K562 (cell line): ENCODE measurements around the gene TIMM10. TPM values are rescaled to one million over a fixed set of nuclear protein-coding genes. Genes with fewer than 3 reads are reported as not detected.

Source experiments
- CREB1 ChIP-seq, 2 experiments: sonication (generic) in 1 of 2; formaldehyde crosslinking in 1 of 2; IDR thresholded peaks; 2 replicates each; pipeline versions ENCODE4 v1.6.1 to v1.8.0; 2012 to 2022; ENCODE audit warnings: inconsistent platforms in 1 of 2, mild to moderate bottlenecking in 1 of 2, missing genetic modification reagents in 1 of 2, moderate library complexity in 1 of 2
- FOXA3 ChIP-seq, 2 experiments: fragments of 450-650 bp in 1 of 2; sonication (generic) in 1 of 2; formaldehyde crosslinking; IDR thresholded peaks in 1 of 2; conservative IDR thresholded peaks in 1 of 2; 2 replicates each; pipeline versions ENCODE4 v1.4.0 to v1.8.0; 2020 to 2022; ENCODE audit warnings: mild to moderate bottlenecking in 2 of 2, missing genetic modification reagents in 1 of 2
- FOXK1 ChIP-seq: sonication (generic); formaldehyde crosslinking; IDR thresholded peaks from 2 replicates; pipeline ENCODE4 v1.8.0; 2022; ENCODE audit warnings: missing genetic modification reagents, mild to moderate bottlenecking, borderline replicate concordance
- MEIS2 ChIP-seq: fragments of 450-650 bp; IDR thresholded peaks from 2 replicates; pipeline ENCODE4 v1.6.1; 2014; ENCODE audit warnings: mild to moderate bottlenecking; ENCODE audit not compliant: partially characterized antibody
- NR2C1 ChIP-seq, 2 experiments: fragments of 450-650 bp; IDR thresholded peaks; 2 replicates each; pipeline ENCODE4 v1.6.1; 2017; ENCODE audit warnings: mild to moderate bottlenecking in 2 of 2, antibody characterized with exemption in 1 of 2, inconsistent platforms in 1 of 2, missing compliant biosample characterization in 1 of 2, missing genetic modification characterization in 1 of 2
- NRF1 ChIP-seq, 2 experiments: fragments of 450-650 bp; IDR thresholded peaks in 1 of 2; conservative IDR thresholded peaks in 1 of 2; 2 replicates each; pipeline ENCODE4 v1.6.1; 2014; ENCODE audit warnings: mild to moderate bottlenecking in 2 of 2
- SUPT5H ChIP-seq: fragments of 450-650 bp; IDR thresholded peaks from 2 replicates; pipeline ENCODE4 v1.6.1; 2016
- ZNF507 ChIP-seq: conservative IDR thresholded peaks from 2 replicates; pipeline ENCODE4 v1.6.1; 2017; ENCODE audit warnings: missing genetic modification characterization, missing compliant biosample characterization
- polyA plus RNA-seq, 8 experiments: library from polyadenylated mRNA; depleted of rRNA in 4 of 8; stranded (reverse) in 5 of 8; unstranded in 3 of 8; fragments of >200 nt; fragmentation: Nextera tagmentation in 2 of 8; fragmentation: Illumina TruSeq in 1 of 8; extraction: Ambion mirVana in 2 of 8; extraction: Trizol in 1 of 8; gene quantifications; 2 replicates each; pipeline versions ENCODE4 v1.2.1 to v1.2.3, GENCODE V29; 2011 to 2014; ENCODE audit warnings: inconsistent platforms in 1 of 8, missing spikeins in 1 of 8
- total RNA-seq, 7 experiments: library from RNA; depleted of rRNA in 6 of 7; stranded (reverse); fragments of >200 nt in 6 of 7; fragmentation: Illumina TruSeq in 2 of 7; extraction: Trizol in 2 of 7; gene quantifications; 2 replicates each; pipeline versions ENCODE4 v1.2.1 to v1.2.3, GENCODE V29; 2011 to 2021; ENCODE audit warnings: low replicate concordance in 1 of 7
- TF ChIP-seq, protein P1 (sequence below): fragments of 450-650 bp; formaldehyde crosslinking; IDR thresholded peaks from 2 replicates; pipeline ENCODE4 v1.4.0; 2022; ENCODE audit warnings: missing genetic modification characterization
- TF ChIP-seq, protein P2 (sequence below): sonication (generic); formaldehyde crosslinking; IDR thresholded peaks from 2 replicates; pipeline ENCODE4 v1.8.0; 2022; ENCODE audit warnings: missing genetic modification reagents, mild to moderate bottlenecking, borderline replicate concordance
- TF ChIP-seq, protein P3 (sequence below), 2 experiments: fragments of 450-650 bp; IDR thresholded peaks; 2 replicates each; pipeline ENCODE4 v1.6.1; 2018; ENCODE audit warnings: mild to moderate bottlenecking in 2 of 2, low read depth in 1 of 2; ENCODE audit not compliant: partially characterized antibody in 2 of 2
- TF ChIP-seq, protein P4 (sequence below): fragments of 250-450 bp; sonication (Bioruptor Pico); IDR thresholded peaks from 2 replicates; pipeline ENCODE4 v1.8.0; 2022; ENCODE audit warnings: moderate library complexity, mild to moderate bottlenecking, inconsistent platforms
- TF ChIP-seq, protein P5 (sequence below): fragments of 250-450 bp; sonication (Bioruptor Pico); IDR thresholded peaks from 2 replicates; pipeline ENCODE4 v1.8.0; 2021; ENCODE audit warnings: moderate library complexity, mild to moderate bottlenecking, inconsistent platforms
- TF ChIP-seq, protein P6 (sequence below): fragments of 450-650 bp; IDR thresholded peaks from 2 replicates; pipeline ENCODE4 v1.6.1; 2016; ENCODE audit warnings: antibody characterized with exemption
- TF ChIP-seq, protein P7 (sequence below): sonication (generic); formaldehyde crosslinking; IDR thresholded peaks from 2 replicates; pipeline ENCODE4 v1.9.0; 2022; ENCODE audit warnings: mild to moderate bottlenecking, missing genetic modification reagents

TIMM10 gene
- total and polyA plus RNA-seq, 9 of the 15 experiments (the other 6 are each of a cell fraction or from before 2014, with no cell fraction given): 109 to 553 (median 172) TPM

DNA sequence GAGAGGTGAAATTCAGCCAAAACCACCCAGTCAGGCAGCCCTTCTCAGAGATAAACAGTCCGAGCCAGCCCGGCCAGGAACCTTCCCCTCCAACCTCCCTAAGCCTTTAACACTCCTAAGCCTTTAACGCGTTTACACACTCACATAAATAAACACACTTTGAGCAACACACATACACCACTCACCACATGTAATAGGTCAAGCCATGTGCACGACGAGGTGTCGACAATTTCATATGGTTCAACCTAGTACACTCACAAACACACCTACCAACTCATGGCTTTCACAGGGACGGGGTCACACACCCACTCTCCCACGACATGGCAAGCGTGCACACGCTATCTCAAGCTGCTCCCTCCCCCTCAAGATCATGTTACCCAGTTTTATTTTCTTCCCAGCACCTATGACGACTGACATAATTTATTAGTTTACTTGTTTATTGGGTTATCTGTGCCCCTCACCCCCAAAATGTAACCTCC, 30.5 kb downstream of the TIMM10 start (continued):
- TF ChIP-seq, protein P1, sequence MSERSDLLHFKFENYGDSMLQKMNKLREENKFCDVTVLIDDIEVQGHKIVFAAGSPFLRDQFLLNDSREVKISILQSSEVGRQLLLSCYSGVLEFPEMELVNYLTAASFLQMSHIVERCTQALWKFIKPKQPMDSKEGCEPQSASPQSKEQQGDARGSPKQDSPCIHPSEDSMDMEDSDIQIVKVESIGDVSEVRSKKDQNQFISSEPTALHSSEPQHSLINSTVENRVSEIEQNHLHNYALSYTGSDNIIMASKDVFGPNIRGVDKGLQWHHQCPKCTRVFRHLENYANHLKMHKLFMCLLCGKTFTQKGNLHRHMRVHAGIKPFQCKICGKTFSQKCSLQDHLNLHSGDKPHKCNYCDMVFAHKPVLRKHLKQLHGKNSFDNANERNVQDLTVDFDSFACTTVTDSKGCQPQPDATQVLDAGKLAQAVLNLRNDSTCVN (CRISPR knock-in tag): peak; percentile 44; the same call in 1 of the 2 replicates
- TF ChIP-seq NR2C1 (IDR thresholded peaks at IDR 0.05) (0 out of 2 replicates have a peak, but pooled peaks have one; percentile 22), NR2C1 (tag; IDR thresholded peaks at IDR 0.05) (no peak), FOXK1 (0 out of 2 replicates have a peak, but pooled peaks have one; percentile 48), FOXA3 (CRISPR knock-in tag; conservative IDR thresholded peaks at IDR 0.05 in 1 of 2, IDR thresholded peaks at IDR 0.05 in 1 of 2) (0 out of 4 replicates have a peak, but pooled peaks of 1 of the 2 experiments have one; percentile 2), MEIS2 (peak; percentile 74), ZNF507 (tag) (no peak), NRF1 (conservative IDR thresholded peaks at IDR 0.05 in 1 of 2, IDR thresholded peaks at IDR 0.05 in 1 of 2) (peak; percentile 17 to 25; a peak in 3 of 4 replicates), CREB1 (IDR thresholded peaks at IDR 0.05) (no peak), CREB1 (CRISPR knock-in tag; IDR thresholded peaks at IDR 0.05) (no peak), SUPT5H (no peak)
- TF ChIP-seq, protein P2, sequence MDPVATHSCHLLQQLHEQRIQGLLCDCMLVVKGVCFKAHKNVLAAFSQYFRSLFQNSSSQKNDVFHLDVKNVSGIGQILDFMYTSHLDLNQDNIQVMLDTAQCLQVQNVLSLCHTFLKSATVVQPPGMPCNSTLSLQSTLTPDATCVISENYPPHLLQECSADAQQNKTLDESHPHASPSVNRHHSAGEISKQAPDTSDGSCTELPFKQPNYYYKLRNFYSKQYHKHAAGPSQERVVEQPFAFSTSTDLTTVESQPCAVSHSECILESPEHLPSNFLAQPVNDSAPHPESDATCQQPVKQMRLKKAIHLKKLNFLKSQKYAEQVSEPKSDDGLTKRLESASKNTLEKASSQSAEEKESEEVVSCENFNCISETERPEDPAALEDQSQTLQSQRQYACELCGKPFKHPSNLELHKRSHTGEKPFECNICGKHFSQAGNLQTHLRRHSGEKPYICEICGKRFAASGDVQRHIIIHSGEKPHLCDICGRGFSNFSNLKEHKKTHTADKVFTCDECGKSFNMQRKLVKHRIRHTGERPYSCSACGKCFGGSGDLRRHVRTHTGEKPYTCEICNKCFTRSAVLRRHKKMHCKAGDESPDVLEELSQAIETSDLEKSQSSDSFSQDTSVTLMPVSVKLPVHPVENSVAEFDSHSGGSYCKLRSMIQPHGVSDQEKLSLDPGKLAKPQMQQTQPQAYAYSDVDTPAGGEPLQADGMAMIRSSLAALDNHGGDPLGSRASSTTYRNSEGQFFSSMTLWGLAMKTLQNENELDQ (CRISPR knock-in tag): 0 out of 2 replicates have a peak, but pooled peaks have one; percentile 47
- TF ChIP-seq, protein P3, sequence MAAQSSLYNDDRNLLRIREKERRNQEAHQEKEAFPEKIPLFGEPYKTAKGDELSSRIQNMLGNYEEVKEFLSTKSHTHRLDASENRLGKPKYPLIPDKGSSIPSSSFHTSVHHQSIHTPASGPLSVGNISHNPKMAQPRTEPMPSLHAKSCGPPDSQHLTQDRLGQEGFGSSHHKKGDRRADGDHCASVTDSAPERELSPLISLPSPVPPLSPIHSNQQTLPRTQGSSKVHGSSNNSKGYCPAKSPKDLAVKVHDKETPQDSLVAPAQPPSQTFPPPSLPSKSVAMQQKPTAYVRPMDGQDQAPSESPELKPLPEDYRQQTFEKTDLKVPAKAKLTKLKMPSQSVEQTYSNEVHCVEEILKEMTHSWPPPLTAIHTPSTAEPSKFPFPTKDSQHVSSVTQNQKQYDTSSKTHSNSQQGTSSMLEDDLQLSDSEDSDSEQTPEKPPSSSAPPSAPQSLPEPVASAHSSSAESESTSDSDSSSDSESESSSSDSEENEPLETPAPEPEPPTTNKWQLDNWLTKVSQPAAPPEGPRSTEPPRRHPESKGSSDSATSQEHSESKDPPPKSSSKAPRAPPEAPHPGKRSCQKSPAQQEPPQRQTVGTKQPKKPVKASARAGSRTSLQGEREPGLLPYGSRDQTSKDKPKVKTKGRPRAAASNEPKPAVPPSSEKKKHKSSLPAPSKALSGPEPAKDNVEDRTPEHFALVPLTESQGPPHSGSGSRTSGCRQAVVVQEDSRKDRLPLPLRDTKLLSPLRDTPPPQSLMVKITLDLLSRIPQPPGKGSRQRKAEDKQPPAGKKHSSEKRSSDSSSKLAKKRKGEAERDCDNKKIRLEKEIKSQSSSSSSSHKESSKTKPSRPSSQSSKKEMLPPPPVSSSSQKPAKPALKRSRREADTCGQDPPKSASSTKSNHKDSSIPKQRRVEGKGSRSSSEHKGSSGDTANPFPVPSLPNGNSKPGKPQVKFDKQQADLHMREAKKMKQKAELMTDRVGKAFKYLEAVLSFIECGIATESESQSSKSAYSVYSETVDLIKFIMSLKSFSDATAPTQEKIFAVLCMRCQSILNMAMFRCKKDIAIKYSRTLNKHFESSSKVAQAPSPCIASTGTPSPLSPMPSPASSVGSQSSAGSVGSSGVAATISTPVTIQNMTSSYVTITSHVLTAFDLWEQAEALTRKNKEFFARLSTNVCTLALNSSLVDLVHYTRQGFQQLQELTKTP (IDR thresholded peaks at IDR 0.05; ENCODE audit: low read depth in 1 of 2, partially characterized antibody in 2 of 2): peak in 1 of 2 experiments; percentile 25
- TF ChIP-seq, protein P4, sequence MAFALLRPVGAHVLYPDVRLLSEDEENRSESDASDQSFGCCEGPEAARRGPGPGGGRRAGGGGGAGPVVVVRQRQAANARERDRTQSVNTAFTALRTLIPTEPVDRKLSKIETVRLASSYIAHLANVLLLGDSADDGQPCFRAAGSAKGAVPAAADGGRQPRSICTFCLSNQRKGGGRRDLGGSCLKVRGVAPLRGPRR (CRISPR knock-in tag): no peak
- TF ChIP-seq, protein P5, sequence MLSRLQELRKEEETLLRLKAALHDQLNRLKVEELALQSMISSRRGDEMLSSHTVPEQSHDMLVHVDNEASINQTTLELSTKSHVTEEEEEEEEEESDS (CRISPR knock-in tag): no peak
- TF ChIP-seq, protein P6, sequence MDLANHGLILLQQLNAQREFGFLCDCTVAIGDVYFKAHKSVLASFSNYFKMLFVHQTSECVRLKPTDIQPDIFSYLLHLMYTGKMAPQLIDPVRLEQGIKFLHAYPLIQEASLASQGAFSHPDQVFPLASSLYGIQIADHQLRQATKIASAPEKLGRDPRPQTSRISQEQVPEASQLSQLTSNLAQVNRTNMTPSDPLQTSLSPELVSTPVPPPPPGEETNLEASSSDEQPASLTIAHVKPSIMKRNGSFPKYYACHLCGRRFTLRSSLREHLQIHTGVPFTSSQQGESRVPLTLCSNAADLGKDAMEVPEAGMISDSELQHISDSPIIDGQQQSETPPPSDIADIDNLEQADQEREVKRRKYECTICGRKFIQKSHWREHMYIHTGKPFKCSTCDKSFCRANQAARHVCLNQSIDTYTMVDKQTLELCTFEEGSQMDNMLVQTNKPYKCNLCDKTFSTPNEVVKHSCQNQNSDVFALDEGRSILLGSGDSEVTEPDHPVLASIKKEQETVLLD: peak; percentile 28; the same call in 1 of the 2 replicates
- TF ChIP-seq, protein P7, sequence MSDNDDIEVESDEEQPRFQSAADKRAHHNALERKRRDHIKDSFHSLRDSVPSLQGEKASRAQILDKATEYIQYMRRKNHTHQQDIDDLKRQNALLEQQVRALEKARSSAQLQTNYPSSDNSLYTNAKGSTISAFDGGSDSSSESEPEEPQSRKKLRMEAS (CRISPR knock-in tag): peak; percentile 56
